HG03460 (cell line): ENCODE data around the gene S100PBP.

Source experiments
- ATAC-seq: cut with Tn5 transposase; IDR thresholded peaks from one replicate; pipeline ENCODE4 v1.9.1; 2021; ENCODE audit not compliant: unreplicated experiment

The S100PBP gene

GRCh38 chr1:32886828-32887414, 69.5 kb downstream of the S100PBP start:
- no peak for ATAC-seq

GRCh38 chr1:32887623-32888022, 70.2 kb downstream of the S100PBP start:
- ATAC-seq: no peak

- no peak for ATAC-seq
These were observed 70.7 kb downstream of the S100PBP start for GRCh38 chr1:32888134-32888533.

GRCh38 chr1:32888677-32889420, 71.4 kb downstream of the S100PBP start:
- no peak for ATAC-seq

GRCh38 chr1:32889731-32890278, 72.4 kb downstream of the S100PBP start:
- no peak for ATAC-seq

GRCh38 chr1:32890516-32891240, 73.2 kb downstream of the S100PBP start:
- ATAC-seq: no peak

GRCh38 chr1:32891241-32891570, 73.8 kb downstream of the S100PBP start:
- no peak for ATAC-seq

GRCh38 chr1:32891630-32892029, 74.2 kb downstream of the S100PBP start:
- ATAC-seq: no peak

- no peak for ATAC-seq
These were observed 75.1 kb downstream of the S100PBP start for GRCh38 chr1:32892368-32893197.

- no peak for ATAC-seq
These were observed 76.0 kb downstream of the S100PBP start for GRCh38 chr1:32893198-32894018.

GRCh38 chr1:32894019-32894600, 76.7 kb downstream of the S100PBP start:
- no peak for ATAC-seq

GRCh38 chr1:32894681-32895080, 77.2 kb downstream of the S100PBP start:
- ATAC-seq: no peak

- ATAC-seq: no peak
These were observed 78.1 kb downstream of the S100PBP start for GRCh38 chr1:32895325-32896215.

- ATAC-seq: no peak
These were observed 79.0 kb downstream of the S100PBP start for GRCh38 chr1:32896451-32896850.

GRCh38 chr1:32897082-32898049, 79.9 kb downstream of the S100PBP start:
- ATAC-seq: no peak

- ATAC-seq: no peak
These were observed 80.6 kb downstream of the S100PBP start for GRCh38 chr1:32898056-32898455.

- no peak for ATAC-seq
These were observed 81.5 kb downstream of the S100PBP start for GRCh38 chr1:32898958-32899357.
